Pancreas (tissue), 10 donors: Measurements from ENCODE around the gene ZNF660. TPM values are rescaled to one million over a fixed set of nuclear protein-coding genes. Genes with fewer than 3 reads are reported as not detected.

ENCODE experiments used
- ATAC-seq, 4 donors: fragments of 200-7000 bp; cut with Tn5 transposase; one replicate each; pipeline versions ENCODE4 v1.8.0 to v1.9.1; 2020; ENCODE audit warnings: mild to moderate bottlenecking in 4 of 4, moderate library complexity in 4 of 4
- DNase-seq, 6 donors: peaks; one replicate each; pipeline ENCODE4 v3.0.0-alpha.2; 2020
- FAIRE-seq: peaks from 2 replicates; lab custom pipeline; 2012; peaks lifted over from hg19 to GRCh38; lab: Jason Lieb, UNC
- H3K27ac ChIP-seq, 4 donors: fragments of 200-600 bp; sonication (generic); 1 replicate in 3 of 4; 2 replicates in 1 of 4; pipeline versions ENCODE4 v1.5.0 to v1.8.0; 2020
- H3K27me3 ChIP-seq, 4 donors: fragments of 200-600 bp; one replicate each; pipeline ENCODE4 v1.8.0; 2021
- H3K36me3 ChIP-seq, 3 donors: fragments of 200-600 bp; sonication (generic) in 1 of 3; one replicate each; pipeline versions ENCODE4 v1.5.0 to v1.8.0; 2020 to 2021
- H3K4me1 ChIP-seq, 3 donors: fragments of 200-600 bp; one replicate each; pipeline ENCODE4 v1.8.0; 2021
- H3K4me3 ChIP-seq, 4 donors: fragments of 200-600 bp; sonication (generic) in 2 of 4; one replicate each; pipeline versions ENCODE4 v1.5.0 to v1.8.0; 2020 to 2021
- H3K9me3 ChIP-seq, 4 donors: fragments of 200-600 bp; one replicate each; pipeline ENCODE4 v1.8.0; 2021
- WGBS, 2 donors: extraction: QIAGEN DNeasy Blood & Tissue Kit; methylation state at CpG; one replicate each; pipeline ENCODE4 v1.1.7; 2013; 5-methylcytosine and 5-hydroxymethylcytosine counted together
- intact Hi-C, 3 donors: fragments of 100-400 bp; cut with DNase I; formaldehyde crosslinking; loops; one replicate each; pipeline versions ENCODE4 v1.11.1 to v1.14.2; 2022
- polyA plus RNA-seq, 2 donors: library from polyadenylated mRNA; stranded (reverse); fragments of 200-250 nt; gene quantifications; one replicate each; pipeline ENCODE4 v1.2.3, GENCODE V29; 2013
- total RNA-seq, 6 donors: library from RNA; stranded (reverse); fragmentation: NEBNext Ultra II Directional in 4 of 6; extraction: Animal tissue kit (Norgen Biotek cat#: 25700) in 4 of 6; gene quantifications; one replicate each; pipeline versions ENCODE4 v1.2.1 to v1.2.4, GENCODE V29; 2021 to 2023
- TF ChIP-seq, protein P1 (sequence below), 4 donors: fragments of 200-600 bp; sonication (generic) in 3 of 4; IDR thresholded peaks; one replicate each; pipeline versions ENCODE4 v1.5.0 to v1.8.0; 2021; ENCODE audit warnings: antibody characterized with exemption in 4 of 4
- donor health status: healthy with polysubstance abuse.
- donor health status: DM: no; HTN: no; CAD: no; lungs with moderate emphysema.
- donor health status: DM: no; HTN: no; CAD: no.
- donor health status: control.
- donor health status: control.
- donor health status: Bipolar disorder and iron deficiency.
- donor health status: DM: yes; HTN: yes; CAD: no.
- donor health status: DM: no; HTN: no; CAD: no.
- donor health status: DM: no; HTN: no; CAD: no.
- donor health status: DM: yes; HTN: yes; CAD: no.

Gene ZNF660
- total and polyA plus RNA-seq, 8 donors: 0.66 to 1.9 (median 1.2) TPM

DNA sequence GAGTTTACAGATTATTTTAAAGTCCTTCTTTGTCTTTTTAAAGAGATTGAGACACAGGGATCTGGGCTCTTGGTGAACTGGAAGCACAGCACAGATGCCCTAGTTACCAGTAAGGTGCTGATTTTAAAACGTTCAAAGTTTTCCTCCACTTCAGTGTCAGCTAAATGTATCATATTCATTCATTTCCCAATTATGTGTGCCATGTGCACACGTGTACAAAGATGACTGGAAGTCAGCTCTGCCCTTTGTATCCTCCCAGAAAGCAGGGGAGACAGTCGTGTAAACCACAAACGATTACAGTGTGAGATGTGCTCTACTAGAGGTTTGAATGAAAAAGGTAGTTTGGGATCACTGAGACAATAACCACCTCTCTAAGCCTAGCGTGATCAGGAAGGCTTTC is 29.0 kb upstream of the ZNF660 start:
- WGBS, 2 donors: 13% methylated on average over 5 of the region's 5 CpGs
- FAIRE-seq (no peak), DNase-seq (no peak), ATAC-seq (peak in 2 of 4 donors; percentile 7 to 15)
- intact Hi-C loops: no loop called here
- peaks cover 0 to 4% (median 0%) of the 10 kb centered on the region in 4 donors for H3K27me3 ChIP-seq
- peaks cover 5 to 11% (median 7%) of the 10 kb centered on the region in 3 donors for H3K4me1 ChIP-seq
- TF ChIP-seq, protein P1, sequence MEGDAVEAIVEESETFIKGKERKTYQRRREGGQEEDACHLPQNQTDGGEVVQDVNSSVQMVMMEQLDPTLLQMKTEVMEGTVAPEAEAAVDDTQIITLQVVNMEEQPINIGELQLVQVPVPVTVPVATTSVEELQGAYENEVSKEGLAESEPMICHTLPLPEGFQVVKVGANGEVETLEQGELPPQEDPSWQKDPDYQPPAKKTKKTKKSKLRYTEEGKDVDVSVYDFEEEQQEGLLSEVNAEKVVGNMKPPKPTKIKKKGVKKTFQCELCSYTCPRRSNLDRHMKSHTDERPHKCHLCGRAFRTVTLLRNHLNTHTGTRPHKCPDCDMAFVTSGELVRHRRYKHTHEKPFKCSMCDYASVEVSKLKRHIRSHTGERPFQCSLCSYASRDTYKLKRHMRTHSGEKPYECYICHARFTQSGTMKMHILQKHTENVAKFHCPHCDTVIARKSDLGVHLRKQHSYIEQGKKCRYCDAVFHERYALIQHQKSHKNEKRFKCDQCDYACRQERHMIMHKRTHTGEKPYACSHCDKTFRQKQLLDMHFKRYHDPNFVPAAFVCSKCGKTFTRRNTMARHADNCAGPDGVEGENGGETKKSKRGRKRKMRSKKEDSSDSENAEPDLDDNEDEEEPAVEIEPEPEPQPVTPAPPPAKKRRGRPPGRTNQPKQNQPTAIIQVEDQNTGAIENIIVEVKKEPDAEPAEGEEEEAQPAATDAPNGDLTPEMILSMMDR (IDR thresholded peaks at IDR 0.05): no peak
- no peaks in the 10 kb centered on the region for H3K36me3 ChIP-seq
- H3K9me3 ChIP-seq: no peaks in the 10 kb centered on the region
- H3K27ac ChIP-seq: peak overlapping the region in 1 of 4 donors; percentile 71
- H3K4me3 ChIP-seq: peak overlapping the region; percentile 61 to 88 (median 73)

DNA sequence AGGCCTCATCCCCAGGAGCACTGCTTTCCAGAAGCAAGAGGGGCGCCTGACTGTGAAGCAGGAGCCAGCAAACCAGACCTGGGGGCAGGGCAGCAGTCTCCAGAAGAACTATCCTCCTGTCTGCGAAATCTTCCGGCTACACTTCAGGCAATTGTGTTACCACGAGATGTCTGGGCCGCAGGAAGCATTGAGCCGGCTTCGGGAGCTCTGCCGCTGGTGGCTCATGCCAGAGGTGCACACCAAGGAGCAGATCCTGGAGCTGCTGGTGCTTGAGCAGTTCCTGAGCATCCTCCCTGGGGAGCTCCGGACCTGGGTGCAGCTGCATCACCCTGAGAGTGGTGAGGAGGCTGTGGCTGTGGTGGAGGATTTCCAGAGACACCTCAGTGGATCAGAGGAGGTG is 27.7 kb upstream of the ZNF660 start:
- no peak for FAIRE-seq
- no peaks in the 10 kb centered on the region for H3K9me3 ChIP-seq
- DNase-seq: no peak
- ATAC-seq: no peak
- peaks cover 0 to 3% (median 0%) of the 10 kb centered on the region in 4 donors for H3K27me3 ChIP-seq
- intact Hi-C loops: no loop called here
- peaks cover 5 to 11% (median 7%) of the 10 kb centered on the region in 3 donors for H3K4me1 ChIP-seq
- no peak overlapping the region for H3K4me3 ChIP-seq
- WGBS, 2 donors: 97 to 98% methylated on average over 9 of the region's 9 CpGs
- H3K27ac ChIP-seq: no peak overlapping the region
- peaks cover 0 to 3% (median 0%) of the 10 kb centered on the region in 3 donors for H3K36me3 ChIP-seq
- TF ChIP-seq, protein P1 (IDR thresholded peaks at IDR 0.05): no peak

DNA sequence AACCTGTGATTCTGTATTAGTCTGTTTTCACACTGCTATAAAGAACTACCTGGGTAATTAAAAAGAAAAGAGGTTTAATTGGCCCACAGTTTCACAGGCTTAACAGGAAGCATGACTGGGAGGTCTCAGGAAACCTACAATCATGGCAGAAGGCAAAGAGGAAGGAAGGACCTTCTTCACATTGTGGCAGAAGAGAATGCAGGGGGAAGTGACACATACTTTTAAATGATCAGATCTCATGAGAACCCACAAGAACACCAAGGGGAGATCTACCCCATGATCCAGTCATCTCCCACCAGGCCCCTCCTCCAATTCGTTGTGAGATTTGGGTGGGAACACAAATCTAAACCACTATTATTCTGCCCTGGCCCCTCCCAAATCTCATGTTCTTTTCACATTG is 23.7 kb upstream of the ZNF660 start:
- intact Hi-C loops: no loop called here
- FAIRE-seq: no peak
- no peaks in the 10 kb centered on the region for H3K9me3 ChIP-seq
- peaks cover 0 to 6% (median 0%) of the 10 kb centered on the region in 3 donors for H3K36me3 ChIP-seq
- H3K4me1 ChIP-seq: peaks cover 1 to 4% (median 1%) of the 10 kb centered on the region in 3 donors
- WGBS, 2 donors: 88 to 91% methylated on average over 1 of the region's 1 CpG
- TF ChIP-seq, protein P1 (IDR thresholded peaks at IDR 0.05): no peak
- no peak overlapping the region for H3K4me3 ChIP-seq
- H3K27ac ChIP-seq: no peak overlapping the region
- H3K27me3 ChIP-seq: no peaks in the 10 kb centered on the region
- no peak for ATAC-seq
- DNase-seq: no peak

DNA sequence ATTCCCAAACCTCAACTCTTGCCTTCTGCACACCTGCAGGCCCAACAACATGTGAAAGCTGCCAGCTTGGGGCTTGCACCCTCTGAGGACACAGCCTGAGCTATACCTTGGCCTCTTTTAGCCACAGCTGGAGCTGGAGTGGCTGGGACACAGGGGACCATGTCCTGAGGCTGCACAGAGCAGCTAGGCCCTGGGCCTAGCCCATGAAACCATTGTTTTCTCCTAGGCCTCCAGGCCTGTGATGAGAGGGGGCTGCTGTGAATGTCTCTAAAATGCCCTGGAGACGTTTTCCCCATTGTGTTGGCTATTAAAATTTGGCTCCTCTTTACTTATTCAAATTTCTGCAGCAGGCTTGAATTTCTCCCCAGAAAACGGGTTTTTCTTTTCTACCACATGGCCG is 22.6 kb upstream of the ZNF660 start:
- DNase-seq (no peak), ATAC-seq (no peak), FAIRE-seq (no peak)
- TF ChIP-seq, protein P1 (IDR thresholded peaks at IDR 0.05): no peak
- Histone ChIP-seq H3K36me3 (peaks cover 0 to 6% (median 0%) of the 10 kb centered on the region in 3 donors), H3K9me3 (no peaks in the 10 kb centered on the region), H3K4me1 (no peaks in the 10 kb centered on the region), H3K4me3 (no peak overlapping the region), H3K27me3 (no peaks in the 10 kb centered on the region), H3K27ac (no peak overlapping the region)
- 95 to 96% methylated on average over 3 of the region's 3 CpGs for WGBS, 2 donors
- intact Hi-C loops: no loop called here

DNA sequence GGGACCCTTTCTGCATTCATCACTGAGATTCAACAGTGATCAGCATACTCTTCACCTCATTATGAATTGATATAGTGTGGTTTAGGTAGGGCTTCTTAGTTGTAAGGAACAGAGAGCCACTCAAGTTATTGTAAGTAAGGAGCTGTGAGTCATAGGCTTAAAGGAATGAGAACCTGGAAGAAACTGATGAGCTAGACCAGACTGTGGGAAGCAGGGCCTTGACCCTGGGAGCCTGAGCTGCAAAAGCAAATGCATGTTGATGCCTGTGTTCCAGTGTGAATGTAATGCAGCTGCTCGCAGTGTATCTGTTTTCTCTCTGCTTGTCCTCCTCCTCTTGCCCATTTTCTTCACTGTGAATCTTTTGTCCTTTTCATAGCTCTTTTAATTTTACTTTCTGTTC is 16.2 kb upstream of the ZNF660 start:
- peaks cover 0 to 5% (median 0%) of the 10 kb centered on the region in 4 donors for H3K9me3 ChIP-seq
- TF ChIP-seq, protein P1 (IDR thresholded peaks at IDR 0.05): no peak
- no peak overlapping the region for H3K27ac ChIP-seq
- H3K4me3 ChIP-seq: no peak overlapping the region
- intact Hi-C loops: no loop called here
- ATAC-seq (peak in 1 of 4 donors; percentile 69), DNase-seq (peak in 1 of 6 donors; percentile 28), FAIRE-seq (no peak)
- peaks cover 0 to 34% (median 0%) of the 10 kb centered on the region in 3 donors for H3K36me3 ChIP-seq
- no peaks in the 10 kb centered on the region for H3K27me3 ChIP-seq
- 94 to 96% methylated on average over 1 of the region's 1 CpG for WGBS, 2 donors
- no peaks in the 10 kb centered on the region for H3K4me1 ChIP-seq
